Activated CD8-positive, alpha-beta memory T cell treated with anti-CD3 and anti-CD28 coated beads, Interleukin-2, amount 10 ng/mL, durations not matched to agents 7 days and 5 days (primary cell): ENCODE measurements around the gene RAB15. TPM values are rescaled to one million over a fixed set of nuclear protein-coding genes. Genes with fewer than 3 reads are reported as not detected.

ENCODE experiments used
- ATAC-seq: fragments of 150-1000 bp; cut with Tn5 transposase; one replicate; pipeline ENCODE4 v1.10.0; 2021; ENCODE audit warnings: moderate library complexity
- CTCF ChIA-PET: fragments of 350-600 bp; sonication (Branson Sonifier 250); formaldehyde crosslinking; loops from one replicate; lab custom pipeline; 2021; ENCODE audit warnings: antibody characterized with exemption; lab: Charles Lee
- DNase-seq: peaks from one replicate; pipeline ENCODE4 v3.0.0-alpha.2; 2020
- H3K27ac Mint-ChIP-seq: one replicate; pipeline ENCODE4 v1.8.0; 2021; ENCODE audit warnings: mild to moderate bottlenecking, mixed read lengths
- H3K27me3 Mint-ChIP-seq: one replicate; pipeline ENCODE4 v1.8.0; 2021; ENCODE audit warnings: mixed read lengths
- H3K36me3 Mint-ChIP-seq: one replicate; pipeline ENCODE4 v1.8.0; 2021; ENCODE audit warnings: mild to moderate bottlenecking, mixed read lengths
- H3K4me1 Mint-ChIP-seq: one replicate; pipeline ENCODE4 v1.8.0; 2021; ENCODE audit warnings: mixed read lengths
- H3K4me3 Mint-ChIP-seq: one replicate; pipeline ENCODE4 v1.8.0; 2021; ENCODE audit warnings: mild to moderate bottlenecking, moderate library complexity, mixed read lengths
- H3K9me3 Mint-ChIP-seq: one replicate; pipeline ENCODE4 v1.8.0; 2022; ENCODE audit warnings: low read depth, mixed read lengths
- total RNA-seq, 2 experiments: library from RNA; stranded (reverse); gene quantifications; one replicate each; pipeline ENCODE4 v1.2.3, GENCODE V29; 2021

Gene RAB15
- total RNA-seq, 2 experiments from 2014 or later, result 2.1 to 2.3 TPM

GRCh38 chr14:65000898-65001591, 28.9 kb upstream of the RAB15 start:
- no peaks in the 10 kb centered on the region for H3K27me3 Mint-ChIP-seq
- H3K4me3 Mint-ChIP-seq, result no peak overlapping the region
- no peak overlapping the region for H3K27ac Mint-ChIP-seq
- H3K36me3 Mint-ChIP-seq, result peaks cover 7% of the 10 kb centered on the region
- H3K4me1 Mint-ChIP-seq, result peaks cover 58% of the 10 kb centered on the region
- no peak for DNase-seq
- ATAC-seq, result no peak
- H3K9me3 Mint-ChIP-seq, result no peaks in the 10 kb centered on the region
- CTCF ChIA-PET, result interaction anchor here (0.6 to 3.0 kb wide), 2 partner anchors 14 to 117 kb away, joined by 3 to 10 read pairs; partner anchors contain the start of gene FNTB

DNA sequence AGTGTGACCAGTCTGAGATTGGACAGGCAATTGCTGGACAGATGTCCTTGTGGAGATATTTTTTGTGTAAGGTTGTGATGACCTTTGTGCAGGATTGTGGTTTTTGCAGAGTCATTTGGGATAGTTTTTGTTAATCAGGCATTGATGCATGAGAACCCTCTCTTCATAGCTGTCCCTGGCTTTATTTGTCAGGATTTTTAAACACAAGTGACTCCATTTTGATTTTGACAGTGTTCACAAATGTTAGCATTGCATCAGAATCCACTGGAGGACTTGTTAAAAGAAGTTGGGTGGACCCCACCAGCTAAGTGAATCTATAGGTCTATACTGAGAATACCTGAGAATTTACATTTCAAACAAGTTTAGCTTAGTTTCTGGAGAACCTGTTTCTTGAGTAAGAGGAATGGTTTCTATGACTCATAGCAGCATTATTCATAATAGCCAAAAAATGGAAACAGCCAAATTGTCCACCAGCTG, 26.4 kb upstream of the RAB15 start:
- Mint-ChIP-seq H3K27me3 (no peaks in the 10 kb centered on the region), H3K4me1 (peaks cover 53% of the 10 kb centered on the region), H3K9me3 (no peaks in the 10 kb centered on the region), H3K4me3 (no peak overlapping the region), H3K27ac (no peak overlapping the region), H3K36me3 (peaks cover 5% of the 10 kb centered on the region)
- no peak for DNase-seq
- CTCF ChIA-PET, result interaction anchor here (0.6 to 2.0 kb wide), 4 partner anchors 9 to 90 kb away, joined by 3 to 12 read pairs (median 6); partner anchors contain the start of gene FNTB
- ATAC-seq, result no peak

- Mint-ChIP-seq H3K9me3 (no peaks in the 10 kb centered on the region), H3K27me3 (no peaks in the 10 kb centered on the region), H3K4me1 (peaks cover 54% of the 10 kb centered on the region), H3K27ac (peak overlapping the region; percentile 85), H3K4me3 (peak overlapping the region; percentile 72), H3K36me3 (peaks cover 8% of the 10 kb centered on the region)
- ATAC-seq, result peak; percentile 85
- CTCF ChIA-PET, result interaction anchor here (1.3 to 2.0 kb wide), 3 partner anchors 10 to 22 kb away, joined by 5 to 12 read pairs (median 7); partner anchors contain the start of gene FNTB
- DNase-seq, result peak; percentile 59
Measured at GRCh38 chr14:64997108-64997794, 25.1 kb upstream of the RAB15 start.

GRCh38 chr14:64995291-64995690, 23.2 kb upstream of the RAB15 start:
- H3K27ac Mint-ChIP-seq, result no peak overlapping the region
- peaks cover 68% of the 10 kb centered on the region for H3K4me1 Mint-ChIP-seq
- DNase-seq (no peak), ATAC-seq (no peak)
- H3K27me3 Mint-ChIP-seq, result no peaks in the 10 kb centered on the region
- no peak overlapping the region for H3K4me3 Mint-ChIP-seq
- CTCF ChIA-PET, result interaction anchor here (0.7 to 1.2 kb wide), 3 partner anchors 8 to 108 kb away, joined by 3 read pairs; partner anchors contain the start of gene FNTB
- H3K9me3 Mint-ChIP-seq, result no peaks in the 10 kb centered on the region
- H3K36me3 Mint-ChIP-seq, result peaks cover 12% of the 10 kb centered on the region

DNA sequence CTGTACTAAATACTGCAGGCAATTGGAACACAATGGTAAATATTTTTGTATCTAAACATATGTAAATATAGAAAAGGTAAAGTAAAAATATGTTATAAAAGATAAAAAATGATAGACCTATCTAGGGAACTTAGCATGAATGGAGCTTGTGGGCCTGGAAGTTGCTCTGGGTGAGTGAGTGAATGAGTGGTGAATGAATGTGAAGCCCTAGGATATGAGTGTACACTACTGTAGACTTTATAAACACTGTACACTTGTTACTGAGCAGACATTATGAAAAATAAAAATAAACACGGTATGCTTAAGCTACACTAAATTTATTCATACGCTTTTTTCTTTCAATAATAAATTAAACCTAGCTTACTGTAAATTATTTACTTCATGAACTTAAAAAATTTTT, 22.4 kb upstream of the RAB15 start:
- Mint-ChIP-seq H3K36me3 (peaks cover 12% of the 10 kb centered on the region), H3K4me1 (peaks cover 73% of the 10 kb centered on the region), H3K9me3 (no peaks in the 10 kb centered on the region), H3K4me3 (no peak overlapping the region), H3K27me3 (no peaks in the 10 kb centered on the region), H3K27ac (no peak overlapping the region)
- CTCF ChIA-PET, result interaction anchor here (0.7 to 1.2 kb wide), 4 partner anchors 8 to 109 kb away, joined by 3 read pairs; partner anchors contain the start of gene FNTB
- ATAC-seq (no peak), DNase-seq (no peak)

- H3K9me3 Mint-ChIP-seq, result no peaks in the 10 kb centered on the region
- H3K4me1 Mint-ChIP-seq, result peaks cover 74% of the 10 kb centered on the region
- H3K36me3 Mint-ChIP-seq, result peaks cover 15% of the 10 kb centered on the region
- H3K27ac Mint-ChIP-seq, result peak overlapping the region; percentile 63
- no peaks in the 10 kb centered on the region for H3K27me3 Mint-ChIP-seq
- CTCF ChIA-PET, result interaction anchor here (1.2 kb wide), 1 partner anchor 39 kb away, joined by 3 read pairs; no protein-coding TSS in a partner anchor
- DNase-seq (no peak), ATAC-seq (no peak)
- no peak overlapping the region for H3K4me3 Mint-ChIP-seq
Measured at GRCh38 chr14:64993266-64993930, 21.3 kb upstream of the RAB15 start.

GRCh38 chr14:64992328-64992885, 20.3 kb upstream of the RAB15 start:
- peaks cover 72% of the 10 kb centered on the region for H3K4me1 Mint-ChIP-seq
- peak; percentile 41 for ATAC-seq
- H3K9me3 Mint-ChIP-seq, result no peaks in the 10 kb centered on the region
- H3K27me3 Mint-ChIP-seq, result no peaks in the 10 kb centered on the region
- CTCF ChIA-PET, result no interaction called here
- H3K36me3 Mint-ChIP-seq, result peaks cover 15% of the 10 kb centered on the region
- DNase-seq, result peak; percentile 59
- peak overlapping the region; percentile 70 for H3K27ac Mint-ChIP-seq
- no peak overlapping the region for H3K4me3 Mint-ChIP-seq

GRCh38 chr14:64990939-64991338, 18.8 kb upstream of the RAB15 start:
- DNase-seq (no peak), ATAC-seq (no peak)
- Mint-ChIP-seq H3K27me3 (peaks cover 2% of the 10 kb centered on the region), H3K36me3 (peaks cover 15% of the 10 kb centered on the region), H3K9me3 (no peaks in the 10 kb centered on the region), H3K4me3 (no peak overlapping the region), H3K4me1 (peaks cover 68% of the 10 kb centered on the region), H3K27ac (no peak overlapping the region)
- CTCF ChIA-PET, result interaction anchor here (1.9 to 6.2 kb wide), 2 partner anchors 29 to 108 kb away, joined by 5 to 39 read pairs; no protein-coding TSS in a partner anchor

- H3K36me3 Mint-ChIP-seq, result peaks cover 15% of the 10 kb centered on the region
- CTCF ChIA-PET, result interaction anchor here (1.9 to 6.2 kb wide), 2 partner anchors 30 to 109 kb away, joined by 5 to 39 read pairs; no protein-coding TSS in a partner anchor
- H3K4me1 Mint-ChIP-seq, result peaks cover 70% of the 10 kb centered on the region
- H3K9me3 Mint-ChIP-seq, result no peaks in the 10 kb centered on the region
- peak overlapping the region; percentile 78 for H3K27ac Mint-ChIP-seq
- no peak overlapping the region for H3K4me3 Mint-ChIP-seq
- DNase-seq (peak; percentile 51), ATAC-seq (no peak)
- H3K27me3 Mint-ChIP-seq, result peaks cover 4% of the 10 kb centered on the region
Measured at GRCh38 chr14:64990296-64990695, 18.2 kb upstream of the RAB15 start.

GRCh38 chr14:64987438-64987767, 15.3 kb upstream of the RAB15 start:
- CTCF ChIA-PET, result interaction anchor here (0.6 to 6.2 kb wide), 14 partner anchors 8 to 447 kb away, joined by 3 to 39 read pairs (median 4); partner anchors contain the start of genes CHURC1, HSPA2 and SPTB
- Mint-ChIP-seq H3K4me1 (peaks cover 58% of the 10 kb centered on the region), H3K4me3 (peak overlapping the region; percentile 91), H3K27me3 (peaks cover 18% of the 10 kb centered on the region), H3K9me3 (no peaks in the 10 kb centered on the region), H3K36me3 (peaks cover 14% of the 10 kb centered on the region), H3K27ac (peak overlapping the region; percentile 97)
- ATAC-seq (no peak), DNase-seq (no peak)

GRCh38 chr14:64986648-64987437, 14.7 kb upstream of the RAB15 start, which contains the start of gene FNTB:
Gene FNTB, plus strand, starts transcription at chr14:64986895. Its CDS starts 59 bp downstream, at chr14:64986954.
- DNase-seq (peak; percentile 96), ATAC-seq (peak; percentile 97)
- Mint-ChIP-seq H3K27ac (peak within 1 kb of the TSS; percentile 97), H3K4me1 (peaks cover 52% of the 10 kb centered on the region), H3K27me3 (peaks cover 20% of the 10 kb centered on the region), H3K36me3 (peaks cover 12% of the 10 kb centered on the region), H3K4me3 (peak within 1 kb of the TSS; percentile 91), H3K9me3 (no peaks in the 10 kb centered on the region)
- CTCF ChIA-PET, result interaction anchor here (0.6 to 6.2 kb wide), 22 partner anchors 8 to 446 kb away, joined by 3 to 39 read pairs (median 4); partner anchors contain the start of genes CHURC1, HSPA2 and SPTB
